Measurements from ENCODE around the gene ZBTB9.

Gene ZBTB9

GRCh38 chr6:33410050-33410710, 44.2 kb upstream of the ZBTB9 start:
- H3K4me1 Mint-ChIP-seq: peaks cover 18% of the 10 kb centered on the region
- TF ChIP-seq CTCF (IDR thresholded peaks at IDR 0.05; ENCODE audit: unreplicated experiment in 3 of 3): no peak
- no peaks in the 10 kb centered on the region for H3K9me3 Mint-ChIP-seq
- H3K4me3 Mint-ChIP-seq: peak overlapping the region; percentile 91 to 94 (median 91)
- H3K36me3 Mint-ChIP-seq (ENCODE audit: low read depth): peaks cover 36% of the 10 kb centered on the region
- H3K27ac Mint-ChIP-seq: peak overlapping the region; percentile 95 to 99 (median 96)
- no peaks in the 10 kb centered on the region for H3K27me3 Mint-ChIP-seq (ENCODE audit: low read depth)

DNA sequence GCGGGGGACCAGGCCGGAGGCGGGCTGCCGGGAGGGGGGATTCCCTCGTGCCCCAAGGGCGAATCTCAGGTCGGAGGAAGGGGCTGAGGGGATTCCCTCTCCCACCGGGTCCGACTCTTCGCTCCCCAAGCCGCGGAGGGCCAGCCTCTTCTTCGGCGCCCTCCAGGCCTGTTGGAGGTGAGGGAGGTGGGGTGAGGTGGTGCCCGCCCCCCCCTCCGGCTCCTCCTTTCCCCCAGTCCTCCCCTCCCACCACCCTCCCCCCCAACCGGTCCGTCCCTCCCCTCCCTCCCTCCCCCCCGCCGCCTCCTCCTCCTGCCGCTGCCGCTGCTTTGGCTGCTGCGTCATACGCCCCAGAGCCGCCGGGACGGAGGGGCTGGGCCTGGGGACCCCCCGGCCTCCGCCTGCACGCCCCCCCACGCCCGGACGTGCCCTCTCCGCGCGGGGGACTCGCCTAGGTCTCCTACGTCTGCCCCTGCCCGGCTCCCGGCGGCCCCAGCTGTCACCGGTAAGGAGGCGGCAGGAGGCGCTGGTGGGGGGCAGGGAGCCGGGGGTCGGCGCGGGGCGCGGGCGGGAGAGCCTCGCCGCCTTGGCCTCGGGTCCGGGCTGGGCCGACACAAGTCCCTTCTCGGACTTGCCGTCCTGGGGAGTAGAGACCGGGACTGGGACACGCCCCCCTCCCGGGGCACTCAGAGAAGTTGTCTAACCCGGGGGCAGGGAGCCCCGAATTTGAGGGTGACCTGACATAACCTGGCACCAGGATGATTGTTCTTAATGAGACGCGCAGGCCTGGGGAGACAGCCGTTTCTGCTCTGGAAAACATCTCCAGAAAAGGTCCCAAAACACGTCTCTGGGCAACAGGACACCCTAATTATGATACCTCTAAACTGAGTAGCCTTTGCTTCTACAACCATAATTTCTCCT, 43.4 kb upstream of the ZBTB9 start, which contains the start of gene PHF1:
PHF1 (plus strand) TSS at position 304 of the 921 bp plus-strand sequence. CDS start 1,250 bp downstream, outside the sequence.
- no peaks in the 10 kb centered on the region for H3K27me3 Mint-ChIP-seq (ENCODE audit: low read depth)
- peak within 1 kb of the TSS; percentile 95 to 99 (median 96) for H3K27ac Mint-ChIP-seq
- no peaks in the 10 kb centered on the region for H3K9me3 Mint-ChIP-seq
- peaks cover 36% of the 10 kb centered on the region for H3K36me3 Mint-ChIP-seq (ENCODE audit: low read depth)
- peak within 1 kb of the TSS; percentile 91 to 94 (median 91) for H3K4me3 Mint-ChIP-seq
- H3K4me1 Mint-ChIP-seq: peaks cover 25% of the 10 kb centered on the region
- peak in 1 of 3 experiments; percentile 28 for TF ChIP-seq CTCF (IDR thresholded peaks at IDR 0.05; ENCODE audit: unreplicated experiment in 3 of 3)

DNA sequence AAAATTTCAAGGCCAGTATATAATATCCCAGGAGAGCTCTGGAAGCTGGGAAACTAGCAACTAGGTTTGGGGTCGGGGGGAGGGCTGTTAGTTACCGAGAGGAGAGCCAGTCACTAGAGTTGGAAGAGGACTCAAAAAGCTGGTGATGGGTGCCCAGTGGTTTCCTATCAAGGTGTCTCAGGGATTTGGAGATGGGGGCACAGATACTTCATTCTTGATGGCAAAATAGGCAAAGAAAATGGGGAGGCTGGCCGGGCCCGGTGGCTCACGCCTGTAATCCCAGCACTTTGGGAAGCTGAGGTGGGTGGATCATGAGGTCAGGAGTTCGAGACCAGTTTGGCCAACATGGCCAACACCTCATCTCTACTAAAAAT, 42.8 kb upstream of the ZBTB9 start:
- Mint-ChIP-seq H3K4me3 (peak overlapping the region; percentile 75 to 88 (median 85)), H3K27ac (peak overlapping the region; percentile 76 to 86 (median 82)), H3K4me1 (peaks cover 31% of the 10 kb centered on the region), H3K27me3 (ENCODE audit: low read depth) (no peaks in the 10 kb centered on the region), H3K36me3 (ENCODE audit: low read depth) (peaks cover 35% of the 10 kb centered on the region), H3K9me3 (no peaks in the 10 kb centered on the region)
- no peak for TF ChIP-seq CTCF (IDR thresholded peaks at IDR 0.05; ENCODE audit: unreplicated experiment in 3 of 3)

GRCh38 chr6:33412140-33413009, 42.0 kb upstream of the ZBTB9 start:
- peak overlapping the region; percentile 81 to 90 (median 89) for H3K4me3 Mint-ChIP-seq
- no peak for TF ChIP-seq CTCF (IDR thresholded peaks at IDR 0.05; ENCODE audit: unreplicated experiment in 3 of 3)
- peaks cover 33% of the 10 kb centered on the region for H3K36me3 Mint-ChIP-seq (ENCODE audit: low read depth)
- peak overlapping the region; percentile 68 to 88 (median 72) for H3K27ac Mint-ChIP-seq
- no peaks in the 10 kb centered on the region for H3K27me3 Mint-ChIP-seq (ENCODE audit: low read depth)
- peaks cover 38% of the 10 kb centered on the region for H3K4me1 Mint-ChIP-seq
- no peaks in the 10 kb centered on the region for H3K9me3 Mint-ChIP-seq

GRCh38 chr6:33413241-33414120, 40.9 kb upstream of the ZBTB9 start:
- peaks cover 33% of the 10 kb centered on the region for H3K36me3 Mint-ChIP-seq (ENCODE audit: low read depth)
- H3K9me3 Mint-ChIP-seq: no peaks in the 10 kb centered on the region
- TF ChIP-seq CTCF (IDR thresholded peaks at IDR 0.05; ENCODE audit: unreplicated experiment in 3 of 3): no peak
- H3K4me3 Mint-ChIP-seq: peak overlapping the region; percentile 81 to 90 (median 89)
- peaks cover 45% of the 10 kb centered on the region for H3K4me1 Mint-ChIP-seq
- no peaks in the 10 kb centered on the region for H3K27me3 Mint-ChIP-seq (ENCODE audit: low read depth)
- H3K27ac Mint-ChIP-seq: peak overlapping the region in 2 of 3 experiments; percentile 24 to 88

All from nephron (organoid).